GM10847 (cell line): ENCODE results near the gene RPS6KA3.

Source experiments
- POLR2A ChIP-seq: IDR thresholded peaks from 2 replicates; pipeline ENCODE4 v1.6.1; 2011; ENCODE audit not compliant: insufficient read length; ENCODE audit errors: extremely low read depth

The RPS6KA3 gene

GRCh38 chrX:20141281-20142220 lies 125.2 kb downstream of the RPS6KA3 start, which contains the start of gene EIF1AX:
Gene EIF1AX (minus strand): TSS chrX:20141838. CDS start chrX:20141640, 198 bp downstream.
- peak; percentile 67 for TF ChIP-seq POLR2A

GRCh38 chrX:20140420-20140819 lies 126.3 kb downstream of the RPS6KA3 start:
- no peak for TF ChIP-seq POLR2A

GRCh38 chrX:20139966-20140365 lies 126.7 kb downstream of the RPS6KA3 start:
- TF ChIP-seq POLR2A, result no peak

GRCh38 chrX:20135944-20136343 lies 130.8 kb downstream of the RPS6KA3 start:
- TF ChIP-seq POLR2A, result no peak

GRCh38 chrX:20132666-20133065 lies 134.0 kb downstream of the RPS6KA3 start:
- TF ChIP-seq POLR2A, result no peak

- TF ChIP-seq POLR2A, result no peak
Measured at GRCh38 chrX:20130357-20130756, 136.4 kb downstream of the RPS6KA3 start.

GRCh38 chrX:20129547-20129946 lies 137.2 kb downstream of the RPS6KA3 start:
- no peak for TF ChIP-seq POLR2A

- no peak for TF ChIP-seq POLR2A
Measured at GRCh38 chrX:20128670-20129069, 138.0 kb downstream of the RPS6KA3 start.

GRCh38 chrX:20124964-20125363 lies 141.7 kb downstream of the RPS6KA3 start:
- TF ChIP-seq POLR2A, result no peak

GRCh38 chrX:20118065-20118824 lies 148.5 kb downstream of the RPS6KA3 start:
- no peak for TF ChIP-seq POLR2A

GRCh38 chrX:20116577-20117240 lies 150.0 kb downstream of the RPS6KA3 start, which contains the start of gene MAP7D2:
Gene MAP7D2 (minus strand): TSS chrX:20116907. CDS start chrX:20116879, 28 bp downstream.
- TF ChIP-seq POLR2A, result no peak

GRCh38 chrX:20116087-20116576 lies 150.6 kb downstream of the RPS6KA3 start:
- TF ChIP-seq POLR2A, result no peak

GRCh38 chrX:20112022-20112774 lies 154.5 kb downstream of the RPS6KA3 start:
- no peak for TF ChIP-seq POLR2A

- no peak for TF ChIP-seq POLR2A
Measured at GRCh38 chrX:20111271-20111670, 155.4 kb downstream of the RPS6KA3 start.
